ENCODE results near the gene ARHGAP4. TPM values are rescaled to one million over a fixed set of nuclear protein-coding genes. Genes with fewer than 3 reads are reported as not detected.

ARHGAP4 gene
- total RNA-seq, 1 donor from 2014 or later: 43.7 TPM

GRCh38 chrX:153867671-153868070, 58.4 kb downstream of the ARHGAP4 start:
- no peak for DNase-seq (ENCODE audit: low spot score)

GRCh38 chrX:153867139-153867538, 58.9 kb downstream of the ARHGAP4 start:
- no peak for DNase-seq (ENCODE audit: low spot score)

GRCh38 chrX:153866302-153867019, 59.6 kb downstream of the ARHGAP4 start:
- no peak for DNase-seq (ENCODE audit: low spot score)

GRCh38 chrX:153865685-153866084, 60.4 kb downstream of the ARHGAP4 start:
- no peak for DNase-seq (ENCODE audit: low spot score)

- no peak for DNase-seq (ENCODE audit: low spot score)
Measured at GRCh38 chrX:153865321-153865580, 60.8 kb downstream of the ARHGAP4 start.

GRCh38 chrX:153864561-153865320, 61.3 kb downstream of the ARHGAP4 start:
- no peak for DNase-seq (ENCODE audit: low spot score)

GRCh38 chrX:153864101-153864500, 62.0 kb downstream of the ARHGAP4 start:
- no peak for DNase-seq (ENCODE audit: low spot score)

- DNase-seq (ENCODE audit: low spot score): no peak
Measured at GRCh38 chrX:153863251-153863991, 62.6 kb downstream of the ARHGAP4 start.

- DNase-seq (ENCODE audit: low spot score): no peak
Measured at GRCh38 chrX:153862369-153863250, 63.5 kb downstream of the ARHGAP4 start.

- no peak for DNase-seq (ENCODE audit: low spot score)
Measured at GRCh38 chrX:153861733-153862310, 64.2 kb downstream of the ARHGAP4 start.

GRCh38 chrX:153861151-153861550, 64.9 kb downstream of the ARHGAP4 start:
- DNase-seq (ENCODE audit: low spot score): no peak

Other genes starting within 250 kb of the ARHGAP4 start
- gene SLC6A8, start 238.3 kb downstream of the ARHGAP4 start, total RNA-seq: 70.3 TPM
- gene BCAP31, start 201.9 kb downstream of the ARHGAP4 start, total RNA-seq: 315 TPM
- 15.1 TPM for gene ABCD1, start 201.4 kb downstream of the ARHGAP4 start, total RNA-seq
- gene PLXNB3, start 162.0 kb downstream of the ARHGAP4 start, total RNA-seq: 42.8 TPM
- gene SRPK3, start 145.2 kb downstream of the ARHGAP4 start, total RNA-seq: 2.7 TPM
- gene IDH3G, start 131.9 kb downstream of the ARHGAP4 start, total RNA-seq: 57.0 TPM
- gene SSR4, start 131.6 kb downstream of the ARHGAP4 start, total RNA-seq: 253 TPM
- gene PDZD4, start 95.7 kb downstream of the ARHGAP4 start, total RNA-seq: 10.6 TPM
- 3.8 TPM for gene L1CAM, start 40.1 kb downstream of the ARHGAP4 start, total RNA-seq
- gene AVPR2, start 21.6 kb downstream of the ARHGAP4 start, total RNA-seq: 2.3 TPM
- 83.7 TPM for gene NAA10, start 8.8 kb upstream of the ARHGAP4 start, total RNA-seq
- 7.4 TPM for gene RENBP, start 18.4 kb upstream of the ARHGAP4 start, total RNA-seq
- gene HCFC1, start 45.6 kb upstream of the ARHGAP4 start, total RNA-seq: 73.9 TPM
- 12.8 TPM for gene TMEM187, start 46.5 kb upstream of the ARHGAP4 start, total RNA-seq
- 103 TPM for gene IRAK1, start 93.6 kb upstream of the ARHGAP4 start, total RNA-seq
- 105 TPM for gene MECP2, start 171.5 kb upstream of the ARHGAP4 start, total RNA-seq
- gene OPN1LW, start 218.0 kb upstream of the ARHGAP4 start, total RNA-seq: not detected

Data from ureter (tissue), 1 donor.